RWPE1 (cell line): ENCODE measurements around the gene FAM161A.

ENCODE experiments used
- CTCF ChIA-PET: fragments of 350-600 bp; sonication (Branson Sonifier 250); formaldehyde crosslinking; extraction: SDS; loops from one replicate; lab custom pipeline; 2021; lab: Yijun Ruan, JAX
- POLR2A ChIA-PET: fragments of 400-600 bp; formaldehyde crosslinking; extraction: SDS; loops from one replicate; lab custom pipeline; 2020; ENCODE audit warnings: antibody characterized with exemption; ENCODE audit not compliant: low non-redundant PET; lab: Yijun Ruan, JAX
- DNase-seq: peaks from one replicate; pipeline ENCODE4 v3.0.0; 2012; ENCODE audit warnings: low spot score
- H3K27ac ChIP-seq: fragments of 450-650 bp; 2 replicates; pipeline ENCODE4 v1.5.1; 2017
- CTCF ChIP-seq: fragments of 450-650 bp; conservative IDR thresholded peaks from 2 replicates; pipeline ENCODE4 v1.5.1; 2017; ENCODE audit warnings: low read depth, mild to moderate bottlenecking

FAM161A gene

GRCh38 chr2:61853847-61854563 lies at the start of gene FAM161A:
Gene FAM161A, minus strand, starts transcription at chr2:61854060. Its CDS starts 19 bp downstream, at chr2:61854041.
- no peak for TF ChIP-seq CTCF
- ChIA-PET CTCF (interaction anchor here (0.9 kb wide), 1 partner anchor 18 kb away, joined by 3 read pairs; no protein-coding TSS in a partner anchor), POLR2A (interaction anchor here (0.6 kb wide), 1 partner anchor 21 kb away, joined by 3 read pairs; no protein-coding TSS in a partner anchor)
- peak within 1 kb of the TSS; percentile 95 for H3K27ac ChIP-seq
- peak; percentile 74 for DNase-seq

- H3K27ac ChIP-seq: no peak overlapping the region
- no peak for TF ChIP-seq CTCF
- DNase-seq: no peak
- CTCF ChIA-PET: no interaction called here
- POLR2A ChIA-PET: no interaction called here
Observed at GRCh38 chr2:61900281-61900680, 46.4 kb upstream of the FAM161A start.

- H3K27ac ChIP-seq: no peak overlapping the region
- peak; percentile 64 for TF ChIP-seq CTCF
- ChIA-PET CTCF (interaction anchor here (0.6 to 0.7 kb wide), 3 partner anchors 48 to 887 kb away, joined by 3 to 4 read pairs (median 4); no protein-coding TSS in a partner anchor), POLR2A (no interaction called here)
- DNase-seq: no peak
Observed at GRCh38 chr2:61898810-61899209, 45.0 kb upstream of the FAM161A start.

DNA sequence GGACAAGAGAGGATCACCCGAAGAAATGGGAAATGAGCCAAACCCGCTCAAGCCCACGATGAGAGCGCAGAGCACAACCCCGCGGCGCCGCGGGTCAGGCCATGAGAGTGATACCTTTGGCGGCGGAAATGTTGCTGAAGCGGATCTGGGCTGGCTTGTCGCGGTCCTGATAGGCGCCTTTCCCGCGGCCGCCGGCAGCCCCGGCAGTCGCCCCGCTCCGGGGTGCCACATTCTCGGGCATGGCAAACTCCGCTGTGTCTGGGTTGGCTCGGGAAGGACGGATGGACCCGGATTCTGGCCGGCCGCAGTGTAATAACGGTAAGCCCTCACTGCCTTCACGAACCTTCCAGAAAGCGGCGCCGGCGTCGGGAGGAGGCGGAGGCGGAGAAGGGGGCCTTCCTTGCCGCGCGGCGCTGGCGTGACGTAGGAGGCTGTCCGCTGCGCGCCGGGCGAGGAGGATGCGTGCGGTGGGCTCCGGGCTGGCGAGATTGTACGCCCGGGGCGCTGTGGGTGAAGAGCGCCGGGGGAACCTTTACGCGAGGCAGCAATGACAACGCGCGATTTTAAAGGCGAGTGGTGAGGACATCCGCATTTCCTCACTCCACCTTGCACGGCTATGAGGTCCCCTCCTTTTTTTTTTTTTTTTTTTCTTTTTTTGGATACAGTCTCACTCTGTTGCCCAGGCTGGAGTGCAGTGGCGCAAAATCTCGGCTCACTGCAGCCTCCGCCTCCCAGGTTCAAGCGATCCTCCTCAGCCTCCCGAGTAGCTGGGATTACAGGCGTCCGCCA lies 34.6 kb upstream of the FAM161A start, which contains the start of gene CCT4:
Gene CCT4 (minus strand): TSS at position 390 of the 789 bp plus-strand sequence. CDS start 149 bp downstream, at position 241.
- no peak for TF ChIP-seq CTCF
- ChIA-PET CTCF (no interaction called here), POLR2A (no interaction called here)
- DNase-seq: peak; percentile 70
- H3K27ac ChIP-seq: peak within 1 kb of the TSS; percentile 91

DNA sequence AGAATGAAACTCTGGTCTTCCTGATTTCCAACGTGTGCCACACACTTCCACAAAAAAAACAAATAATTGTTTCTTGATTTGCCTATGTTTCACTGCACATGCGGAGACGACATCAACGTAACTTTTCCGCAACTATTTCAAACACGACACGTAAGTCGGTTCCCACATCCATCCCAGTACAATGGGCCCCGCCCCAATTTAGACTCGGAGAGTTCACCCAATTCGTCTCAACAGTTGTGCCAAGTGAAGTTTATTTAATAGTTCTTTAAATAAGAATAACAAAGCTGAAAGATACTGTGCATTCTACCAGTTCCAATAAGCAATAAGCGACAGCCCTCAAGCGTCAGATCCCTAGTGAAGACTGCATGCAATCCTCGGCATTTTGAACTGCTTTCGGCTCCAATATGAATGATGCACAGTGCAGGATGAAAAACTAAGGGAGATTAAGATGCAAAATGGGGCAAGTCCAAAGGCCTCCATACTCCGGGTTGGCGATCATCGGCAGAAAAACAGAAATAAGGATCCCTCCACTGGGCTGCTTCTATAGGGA lies 33.9 kb upstream of the FAM161A start:
- no peak for TF ChIP-seq CTCF
- CTCF ChIA-PET: no interaction called here
- peak; percentile 21 for DNase-seq
- POLR2A ChIA-PET: no interaction called here
- H3K27ac ChIP-seq: peak overlapping the region; percentile 91
